ENCODE data around the gene FOXN3.

The FOXN3 gene

DNA sequence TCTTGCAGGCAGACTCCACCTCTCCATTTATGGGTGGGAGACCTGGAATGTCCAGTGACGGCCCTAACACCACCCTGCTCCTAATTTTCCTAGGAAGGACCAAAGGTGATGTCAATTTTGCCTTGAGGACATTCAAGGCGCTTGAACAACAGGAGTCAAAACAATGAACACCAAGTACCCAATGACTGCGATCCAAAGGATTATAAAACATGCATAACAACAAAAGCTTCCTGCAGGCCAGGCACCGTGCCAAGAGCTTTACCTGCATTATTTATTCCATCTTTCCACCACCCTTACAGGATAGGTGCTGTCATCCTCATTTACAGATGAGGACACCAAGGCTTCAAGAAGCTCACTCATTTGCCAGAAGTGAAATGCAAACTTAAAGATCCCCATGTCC lies 15.2 kb upstream of the FOXN3 start:
- no peak for DNase-seq (ENCODE audit: low read depth)

GRCh38 chr14:89430391-89431236 lies 13.6 kb upstream of the FOXN3 start:
- no peak for DNase-seq (ENCODE audit: low read depth)

- DNase-seq (ENCODE audit: low read depth), result no peak
Measured at GRCh38 chr14:89429199-89430181, 12.5 kb upstream of the FOXN3 start.

DNA sequence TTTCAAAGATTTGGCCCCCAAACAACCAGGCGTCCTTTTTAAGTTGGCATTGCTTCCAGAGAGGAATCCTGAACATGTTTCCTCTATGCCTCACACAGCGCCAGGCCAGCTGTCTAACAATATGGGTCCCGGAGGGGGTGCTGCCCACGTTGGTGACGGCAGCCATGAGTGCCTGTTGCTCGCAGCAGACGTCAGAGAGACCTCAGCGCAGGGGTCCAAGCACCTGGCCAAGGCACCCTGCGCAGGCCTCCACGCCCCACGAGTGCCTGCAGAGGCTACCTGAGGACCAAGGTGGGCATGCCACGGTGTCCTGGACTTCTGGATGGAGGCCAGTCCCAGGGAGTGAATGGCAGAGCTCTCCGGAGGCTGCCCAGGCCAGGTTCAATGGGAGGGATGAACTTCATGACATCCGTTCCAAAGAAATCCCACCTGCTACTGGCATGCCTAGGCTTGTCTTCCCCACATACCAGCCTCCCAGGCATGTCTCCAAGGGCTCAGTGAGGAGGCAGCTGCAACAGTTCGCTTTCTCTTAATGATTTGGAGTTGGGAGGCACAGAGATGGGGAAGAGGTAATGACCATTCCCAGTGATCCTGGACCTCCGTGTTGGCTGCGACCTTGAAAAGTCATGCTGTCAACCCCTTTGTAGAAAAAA lies 11.6 kb upstream of the FOXN3 start:
- DNase-seq (ENCODE audit: low read depth), result no peak

- DNase-seq (ENCODE audit: low read depth), result no peak
Measured at GRCh38 chr14:89428173-89428523, 11.1 kb upstream of the FOXN3 start.

GRCh38 chr14:89427426-89428172 lies 10.6 kb upstream of the FOXN3 start:
- DNase-seq (ENCODE audit: low read depth), result no peak

- no peak for DNase-seq (ENCODE audit: low read depth)
Measured at GRCh38 chr14:89425931-89426330, 8.9 kb upstream of the FOXN3 start.

GRCh38 chr14:89424241-89424640 lies 7.2 kb upstream of the FOXN3 start:
- no peak for DNase-seq (ENCODE audit: low read depth)

DNA sequence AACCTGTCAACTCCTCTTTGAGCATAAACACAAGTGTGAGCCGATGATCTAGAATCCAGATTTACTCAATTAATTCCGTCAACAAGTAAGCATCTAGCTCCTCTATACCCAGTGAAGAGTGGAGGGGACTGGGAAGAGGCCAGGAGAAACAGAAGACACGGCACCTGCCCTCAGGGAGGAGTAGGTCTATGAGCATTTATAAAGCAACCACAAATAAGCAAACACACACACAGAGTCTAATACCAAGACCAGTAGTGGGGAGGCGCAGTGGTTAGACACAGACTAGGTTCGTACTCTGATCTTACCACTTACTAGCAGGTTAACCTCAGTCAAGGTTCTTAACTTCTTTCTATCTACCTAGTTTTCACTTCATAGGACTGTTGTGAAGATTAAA lies 5.9 kb upstream of the FOXN3 start:
- no peak for DNase-seq (ENCODE audit: low read depth)

GRCh38 chr14:89422181-89422951 lies 5.3 kb upstream of the FOXN3 start:
- DNase-seq (ENCODE audit: low read depth), result no peak

DNA sequence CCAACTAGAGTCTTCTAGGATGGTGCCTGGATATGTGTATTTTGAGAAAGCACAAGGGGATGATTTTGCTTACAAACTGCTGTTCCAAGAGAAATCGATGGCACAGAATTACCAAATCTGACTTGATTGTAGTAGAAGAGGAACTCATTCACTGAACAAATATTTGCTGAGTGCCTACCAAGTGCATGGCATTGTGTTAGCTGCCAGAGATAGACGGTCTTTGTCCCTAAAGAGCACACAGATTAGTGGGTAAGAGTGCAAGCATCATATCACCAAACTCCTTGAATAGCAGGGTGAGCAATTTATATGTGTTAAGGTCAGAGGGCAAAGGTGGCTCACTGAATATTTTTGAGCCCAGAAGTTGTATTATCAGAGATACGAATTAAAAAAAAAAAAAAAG lies 3.5 kb upstream of the FOXN3 start:
- DNase-seq (ENCODE audit: low read depth), result no peak

- no peak for DNase-seq (ENCODE audit: low read depth)
Measured at GRCh38 chr14:89419973-89420482, 3.0 kb upstream of the FOXN3 start.

- DNase-seq (ENCODE audit: low read depth), result no peak
Measured at GRCh38 chr14:89418976-89419375, 1.9 kb upstream of the FOXN3 start.

DNA sequence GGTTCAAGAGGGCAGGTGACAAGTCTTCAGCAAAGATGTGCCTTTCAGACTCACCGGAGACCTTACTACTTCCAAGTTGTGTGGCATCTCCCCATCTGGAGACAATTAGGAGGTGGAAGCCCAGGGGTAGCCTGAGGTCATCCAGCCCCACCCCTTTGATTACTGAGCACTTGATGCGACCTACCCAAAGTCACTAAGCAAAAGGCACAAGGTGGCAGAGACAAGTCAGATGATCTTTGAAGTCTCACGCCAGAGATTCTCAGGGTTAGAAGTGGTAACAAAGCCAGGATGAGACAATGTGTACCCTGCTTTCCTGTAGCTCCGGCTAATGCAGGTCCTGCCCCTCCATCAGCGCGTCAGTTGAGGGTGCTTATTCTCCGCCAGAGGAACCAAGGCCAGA lies 1.4 kb upstream of the FOXN3 start:
- DNase-seq (ENCODE audit: low read depth), result no peak

DNA sequence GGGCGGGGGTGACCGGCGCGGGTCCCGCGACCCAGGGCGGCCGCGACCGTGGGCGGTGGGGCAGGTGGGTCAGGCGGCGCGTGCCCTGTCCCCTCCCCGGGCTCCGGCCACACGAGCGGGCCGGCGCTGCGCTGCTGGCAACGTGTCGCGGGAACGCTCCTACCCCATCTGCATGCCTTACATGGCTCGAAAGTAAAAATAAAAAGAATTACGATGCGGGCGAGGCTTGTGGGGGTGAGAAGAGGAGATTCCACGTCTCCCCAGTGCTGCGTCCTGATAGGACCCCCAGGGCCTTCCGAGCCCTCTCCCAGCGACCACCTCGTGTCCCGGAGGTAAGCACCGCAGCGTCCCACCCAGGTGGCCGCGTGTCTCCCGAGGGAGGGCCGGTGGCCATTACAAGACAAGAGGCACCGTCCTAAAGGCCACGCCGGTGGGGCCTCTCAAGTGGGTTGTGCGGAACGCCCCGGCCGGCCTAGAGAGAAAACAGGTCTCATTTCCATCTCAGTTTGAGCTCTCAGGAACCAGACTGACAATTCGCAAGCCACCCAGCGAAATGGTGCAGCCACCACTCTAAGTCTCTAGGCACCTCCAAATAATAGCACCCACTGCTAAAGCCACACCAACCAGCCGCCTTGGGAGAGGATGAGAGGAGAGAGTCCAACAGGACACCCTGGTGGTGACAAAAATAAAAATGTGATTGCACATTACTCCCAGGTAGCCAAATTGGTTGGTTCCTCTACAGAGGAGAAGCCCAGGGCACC lies 612 bp upstream of the FOXN3 start:
- peak; percentile 42 for DNase-seq (ENCODE audit: low read depth)

- DNase-seq (ENCODE audit: low read depth), result peak; percentile 100
Measured at GRCh38 chr14:89416002-89416995, 734 bp downstream of the FOXN3 start.

GRCh38 chr14:89415159-89415558 lies 1.9 kb downstream of the FOXN3 start:
- no peak for DNase-seq (ENCODE audit: low read depth)

DNA sequence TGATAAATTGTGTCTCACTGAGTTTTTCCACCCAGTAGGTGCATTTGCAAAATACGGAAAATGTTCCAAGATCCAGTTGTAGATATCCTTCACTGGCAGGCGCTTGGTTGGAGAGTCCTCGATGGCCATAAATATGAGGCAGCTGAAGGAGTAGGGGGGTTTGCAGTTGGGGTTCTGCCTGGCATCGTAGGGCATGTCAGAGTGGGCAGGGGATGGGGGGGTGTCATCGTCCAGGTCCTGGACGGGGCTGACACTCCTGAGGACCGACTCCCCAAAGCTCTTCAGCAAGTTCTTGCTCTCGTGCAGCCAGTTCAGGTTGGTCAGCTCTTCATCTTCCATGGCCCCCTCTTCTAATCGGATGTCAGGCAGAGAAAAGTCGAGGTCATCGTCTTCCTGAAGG lies 5.1 kb downstream of the FOXN3 start:
- DNase-seq (ENCODE audit: low read depth), result no peak

- no peak for DNase-seq (ENCODE audit: low read depth)
Measured at GRCh38 chr14:89409961-89410360, 7.1 kb downstream of the FOXN3 start.

Measured in activated gamma-delta T cell treated with anti-CD3 and anti-CD28 coated beads, Interleukin-2, amount 50 U/mL, for 16 hours (primary cell).